Measurements from ENCODE around the gene BCL7C.
A peak's percentile ranks its signal among the peaks of the same experiment; 100 is the strongest.

BCL7C gene

GRCh38 chr16:30921748-30922419 lies 28.0 kb upstream of the BCL7C start:
- TF ChIP-seq CTCF (IDR thresholded peaks at IDR 0.05) (peak; percentile 89), ZFX (IDR thresholded peaks at IDR 0.05; ENCODE audit: borderline replicate concordance) (no peak)
- peak overlapping the region; percentile 97 for H3K27ac ChIP-seq

- no peak for TF ChIP-seq CTCF (IDR thresholded peaks at IDR 0.05)
- TF ChIP-seq ZFX (IDR thresholded peaks at IDR 0.05; ENCODE audit: borderline replicate concordance): no peak
- peak overlapping the region; percentile 97 for H3K27ac ChIP-seq
Observed at GRCh38 chr16:30921459-30921747, 27.5 kb upstream of the BCL7C start.

- peak overlapping the region; percentile 97 for H3K27ac ChIP-seq
- TF ChIP-seq CTCF (IDR thresholded peaks at IDR 0.05): no peak
- TF ChIP-seq ZFX (IDR thresholded peaks at IDR 0.05; ENCODE audit: borderline replicate concordance): no peak
Observed at GRCh38 chr16:30920891-30921290, 27.0 kb upstream of the BCL7C start.

- H3K27ac ChIP-seq: no peak overlapping the region
- TF ChIP-seq ZFX (IDR thresholded peaks at IDR 0.05; ENCODE audit: borderline replicate concordance): no peak
- no peak for TF ChIP-seq CTCF (IDR thresholded peaks at IDR 0.05)
Observed at GRCh38 chr16:30918614-30919013, 24.7 kb upstream of the BCL7C start.

- H3K27ac ChIP-seq: no peak overlapping the region
- TF ChIP-seq ZFX (IDR thresholded peaks at IDR 0.05; ENCODE audit: borderline replicate concordance) (no peak), CTCF (IDR thresholded peaks at IDR 0.05) (no peak)
Observed at GRCh38 chr16:30914830-30915229, 21.0 kb upstream of the BCL7C start.

- no peak overlapping the region for H3K27ac ChIP-seq
- TF ChIP-seq ZFX (IDR thresholded peaks at IDR 0.05; ENCODE audit: borderline replicate concordance) (no peak), CTCF (IDR thresholded peaks at IDR 0.05) (no peak)
Observed at GRCh38 chr16:30912794-30913412, 19.0 kb upstream of the BCL7C start.

GRCh38 chr16:30910427-30911029 lies 16.7 kb upstream of the BCL7C start:
- TF ChIP-seq CTCF (IDR thresholded peaks at IDR 0.05) (no peak), ZFX (IDR thresholded peaks at IDR 0.05; ENCODE audit: borderline replicate concordance) (no peak)
- no peak overlapping the region for H3K27ac ChIP-seq

Data from 22Rv1 (cell line).